ENCODE measurements around the gene SLC35F6.

DNA sequence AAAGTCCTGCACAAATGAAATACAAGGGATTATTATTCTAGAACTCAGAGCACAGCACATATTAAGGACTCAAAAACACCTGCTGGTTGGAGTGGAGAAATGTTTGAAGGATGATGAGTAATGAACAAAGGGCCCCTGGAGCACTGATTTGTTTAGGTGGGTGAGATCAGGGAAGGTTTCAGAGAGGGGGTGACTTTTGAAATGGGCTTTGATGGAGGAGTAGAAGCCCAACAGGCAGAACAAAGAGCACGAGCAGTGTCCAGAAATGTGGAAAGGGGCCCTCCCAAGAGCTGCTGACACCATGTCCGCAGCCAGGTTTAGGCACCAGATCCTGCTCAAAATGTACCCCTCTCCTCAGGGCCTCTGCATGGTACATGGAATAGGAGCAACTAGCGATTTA is 47.7 kb upstream of the SLC35F6 start:
- no peak for TF ChIP-seq POLR2A (IDR thresholded peaks at IDR 0.05)
- TF ChIP-seq CTCF (IDR thresholded peaks at IDR 0.05), result no peak

Data from heart left ventricle (tissue), 13 donors.